NCI-H2196 treated with DMSO at 0.1 percent for 48 hours (cell line): ENCODE results near the gene LRRC10.
"Not testable (repeated sequence)": the region's sequence is repeated elsewhere in the genome, so short reads cannot be mapped to it uniquely, and the experiment has no call there.

Experiments
- DNase-seq: peaks from one replicate; lab custom pipeline; 2025; ENCODE audit not compliant: unreplicated experiment; lab: John Stamatoyannopoulos, UW

Gene LRRC10

DNA sequence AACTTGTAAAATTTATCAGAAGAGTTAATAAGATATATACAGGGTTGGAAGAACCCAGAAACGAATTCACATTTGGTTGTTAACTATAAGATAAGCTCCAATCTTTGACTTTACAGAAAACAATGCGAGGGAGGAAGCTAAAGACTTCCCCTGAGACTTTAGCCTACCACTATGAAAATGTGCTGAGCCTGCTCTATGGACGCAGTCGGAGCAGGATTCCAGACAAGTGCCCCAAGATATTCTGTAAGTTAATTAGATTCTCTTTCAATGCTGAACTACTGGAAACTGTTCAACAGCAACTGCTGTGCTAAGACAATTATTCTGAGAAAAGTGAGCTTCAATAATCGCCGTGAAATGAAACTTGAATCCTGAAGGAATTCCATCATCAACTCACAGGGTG, 8.3 kb upstream of the LRRC10 start:
- no peak for DNase-seq

DNA sequence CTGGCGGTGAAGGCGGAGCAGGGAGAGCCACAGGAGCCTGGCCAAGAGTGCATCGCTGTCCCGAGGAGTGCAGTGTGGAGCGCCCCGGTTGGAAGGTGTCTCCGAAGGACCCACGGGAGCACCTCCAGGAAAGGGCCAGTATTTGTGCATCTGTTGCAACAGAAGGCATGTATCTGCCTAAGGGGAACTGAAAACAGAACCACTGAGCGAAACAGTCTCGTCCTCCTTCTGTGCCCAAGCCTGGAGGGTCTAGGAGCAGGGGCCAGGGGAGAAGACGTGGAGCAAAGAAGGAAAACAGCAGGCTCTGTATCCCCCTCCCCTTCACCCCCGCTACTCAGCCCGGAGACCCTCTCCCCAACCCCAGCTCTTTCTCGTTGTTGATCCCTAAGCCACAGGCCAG, 5.3 kb upstream of the LRRC10 start:
- no peak for DNase-seq

DNA sequence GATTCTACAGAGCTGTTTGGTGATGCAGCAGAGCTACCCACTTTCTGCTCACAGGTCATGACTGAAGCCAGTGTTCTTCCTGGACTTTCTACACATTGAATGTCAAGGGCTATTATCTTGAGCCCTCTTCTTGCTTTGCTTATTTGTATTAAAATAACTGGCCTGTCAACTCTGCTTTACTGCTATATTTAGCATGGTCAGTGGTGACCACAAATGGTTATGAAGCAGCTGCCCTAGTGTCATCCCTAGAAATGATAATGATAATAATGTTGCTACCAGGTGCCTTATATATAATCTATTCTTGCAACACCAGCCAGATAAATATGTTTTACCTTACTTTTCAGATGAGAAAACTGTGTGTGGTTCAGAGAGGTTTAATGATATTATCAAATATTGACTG, 2.6 kb upstream of the LRRC10 start:
- no peak for DNase-seq

DNA sequence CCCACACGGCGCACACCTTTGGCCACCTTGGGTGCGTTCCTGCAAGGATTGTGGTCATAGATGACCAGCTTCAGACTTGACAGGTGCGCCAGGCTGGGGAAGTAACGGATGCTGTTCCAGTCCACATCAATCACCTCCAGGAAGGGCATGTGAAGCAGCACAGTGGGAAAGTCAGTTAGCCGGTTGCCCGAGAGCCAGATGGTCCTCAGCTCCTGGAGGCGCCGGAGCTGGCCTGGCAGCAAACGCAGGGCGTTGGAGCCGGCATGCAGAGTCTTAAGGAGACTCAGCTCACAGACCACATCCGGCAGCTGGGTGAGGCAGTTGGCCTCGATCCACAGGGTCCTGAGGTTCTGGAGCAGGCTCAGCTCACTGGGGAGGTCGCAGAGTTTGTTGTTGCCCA, 581 bp downstream of the LRRC10 start:
- no peak for DNase-seq

DNA sequence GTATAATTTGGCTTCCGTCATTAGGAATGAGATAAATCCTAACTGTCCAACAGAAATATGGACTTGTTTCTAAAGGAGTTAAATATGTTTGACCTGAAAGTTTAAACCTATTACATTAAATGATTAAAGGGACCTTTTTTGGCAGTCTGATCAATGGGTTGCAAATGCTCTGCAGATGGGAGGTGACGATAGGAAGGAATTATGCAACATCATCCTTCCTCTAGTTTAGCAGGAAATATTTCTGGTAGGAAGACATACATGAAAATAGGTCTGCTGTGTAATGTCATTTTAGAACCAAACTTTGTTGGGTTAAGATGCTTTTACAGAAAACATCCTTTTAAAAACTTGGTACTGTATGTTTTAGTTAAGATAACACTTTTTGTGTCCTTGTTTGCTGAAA, 2.6 kb downstream of the LRRC10 start:
- DNase-seq, result no peak

DNA sequence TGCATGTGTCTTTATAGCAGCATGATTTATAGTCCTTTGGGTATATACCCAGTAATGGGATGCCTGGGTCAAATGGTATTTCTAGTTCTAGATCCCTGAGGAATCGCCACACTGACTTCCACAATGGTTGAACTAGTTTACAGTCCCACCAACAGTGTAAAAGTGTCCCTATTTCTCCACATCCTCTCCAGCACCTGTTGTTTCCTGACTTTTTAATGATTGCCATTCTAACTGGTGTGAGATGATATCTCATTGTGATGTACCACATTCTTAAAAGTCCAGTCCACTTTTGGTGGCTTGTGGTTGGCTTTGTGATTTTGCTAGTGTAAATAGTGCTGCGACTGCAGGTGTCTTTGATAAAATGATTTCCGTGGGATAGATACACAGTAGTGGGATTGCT, 6.4 kb downstream of the LRRC10 start:
- DNase-seq, result not testable (repeated sequence)

DNA sequence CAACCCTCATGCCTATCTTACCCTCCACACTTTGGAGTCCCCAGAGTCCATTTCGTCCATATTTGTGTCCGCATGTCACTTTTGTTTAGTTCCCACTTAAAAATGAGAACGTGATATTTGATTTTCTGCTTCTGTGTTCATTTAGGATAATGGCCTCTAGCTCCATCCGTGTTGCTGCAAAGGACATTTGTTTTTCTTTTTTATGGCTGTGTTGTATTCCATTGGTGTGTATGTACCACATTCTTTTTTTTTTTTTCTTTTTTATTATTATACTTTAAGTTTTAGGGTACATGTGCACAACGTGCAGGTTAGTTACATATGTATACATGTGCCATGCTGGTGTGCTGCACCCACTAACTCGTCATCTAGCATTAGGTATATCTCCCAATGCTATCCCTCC, 7.2 kb downstream of the LRRC10 start:
- not testable (repeated sequence) for DNase-seq

DNA sequence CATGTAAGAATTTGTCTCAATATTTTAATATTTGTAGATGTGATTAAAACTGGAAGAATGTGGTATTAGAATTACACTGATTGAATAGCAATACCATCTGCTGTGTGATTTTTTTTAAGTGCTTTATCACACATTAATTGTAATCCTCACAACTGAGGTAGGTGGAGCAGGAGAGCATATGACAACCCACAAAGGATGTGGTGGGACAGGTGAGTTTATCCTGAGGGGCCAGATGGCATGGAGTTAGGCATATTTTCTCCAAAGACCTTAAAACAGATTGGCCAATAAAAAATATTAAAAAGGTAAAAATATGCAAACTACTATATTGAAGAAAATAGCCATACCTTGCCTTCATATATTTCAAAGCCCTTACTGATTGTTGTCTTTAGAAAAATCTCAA, 7.8 kb downstream of the LRRC10 start:
- no peak for DNase-seq

DNA sequence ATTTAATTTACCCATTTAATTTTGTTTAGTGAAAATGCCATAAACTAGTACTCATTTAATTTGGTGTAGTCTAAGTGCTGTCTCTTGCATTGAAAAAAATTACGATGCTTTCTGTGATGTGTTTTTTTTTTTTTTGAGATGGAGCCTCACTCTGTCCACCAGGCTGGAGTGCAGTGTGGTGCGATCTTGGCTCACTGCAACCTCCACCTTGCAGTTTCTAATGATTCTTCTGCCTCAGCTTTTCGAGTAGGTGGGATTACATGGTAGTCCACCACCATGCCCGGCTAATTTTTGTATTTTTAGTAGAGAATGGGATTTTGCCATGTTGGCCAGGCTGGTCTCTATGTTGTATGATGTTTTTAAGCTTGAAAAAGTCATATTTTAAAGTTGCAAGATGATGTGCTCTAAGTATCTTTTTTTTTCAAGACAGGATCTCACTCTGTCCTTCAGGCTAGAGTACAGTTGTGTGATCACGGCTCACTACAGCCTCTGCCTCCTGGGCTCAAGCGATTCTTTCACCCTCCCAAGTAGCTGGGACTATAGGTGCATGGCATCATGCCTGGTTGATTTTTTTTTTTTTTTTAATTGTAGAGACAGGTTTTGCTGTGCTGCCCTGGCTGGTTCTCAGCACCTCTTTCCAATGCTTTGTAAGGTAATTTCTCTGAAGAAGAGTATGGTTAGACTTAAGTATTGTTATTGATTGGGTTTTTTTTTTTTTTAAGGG, 8.6 kb downstream of the LRRC10 start:
- no peak for DNase-seq

DNA sequence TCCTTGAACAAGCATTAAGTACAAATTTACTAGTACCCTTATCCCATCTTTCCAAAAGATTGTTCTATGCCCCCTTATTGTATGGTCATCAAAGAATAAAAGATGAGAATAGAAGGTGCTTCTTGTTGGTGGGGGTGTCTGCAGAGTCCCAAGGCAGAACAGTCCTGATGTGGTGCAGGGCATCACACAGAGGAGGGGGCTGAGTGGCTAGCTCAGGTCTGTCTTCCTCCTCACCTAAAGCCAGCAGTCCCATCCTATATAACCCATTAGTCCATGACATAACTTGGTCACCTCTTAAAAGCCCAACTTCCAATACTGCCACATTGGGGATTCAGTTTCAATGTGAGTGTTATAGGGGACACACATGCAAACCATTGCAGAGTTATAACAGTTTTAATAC, 9.9 kb downstream of the LRRC10 start:
- DNase-seq, result no peak

DNA sequence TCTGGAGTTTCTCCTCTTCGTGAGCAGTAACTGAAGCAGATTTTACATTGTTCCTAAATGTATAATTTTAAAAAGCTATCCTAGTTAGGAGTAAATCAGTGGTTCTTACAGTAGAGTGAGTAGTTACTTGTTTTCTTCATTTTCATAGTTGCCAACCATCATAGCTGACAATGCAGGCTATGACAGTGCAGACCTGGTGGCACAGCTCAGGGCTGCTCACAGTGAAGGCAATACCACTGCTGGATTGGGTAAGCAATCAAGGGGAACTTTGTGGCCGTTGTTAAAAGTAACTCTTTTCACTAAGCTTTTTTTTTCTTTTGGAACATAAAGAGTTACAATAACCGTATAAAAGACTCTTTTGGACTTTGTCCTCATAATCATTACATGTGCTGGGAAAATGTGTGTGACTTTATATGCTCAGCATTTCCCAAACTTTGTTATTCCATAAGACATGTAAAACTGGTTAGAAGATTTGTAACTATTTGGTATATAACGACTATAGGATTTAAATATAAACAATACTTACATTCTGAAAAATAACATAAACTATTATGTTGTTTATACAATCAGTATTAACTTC, 12.4 kb downstream of the LRRC10 start:
- DNase-seq, result no peak

DNA sequence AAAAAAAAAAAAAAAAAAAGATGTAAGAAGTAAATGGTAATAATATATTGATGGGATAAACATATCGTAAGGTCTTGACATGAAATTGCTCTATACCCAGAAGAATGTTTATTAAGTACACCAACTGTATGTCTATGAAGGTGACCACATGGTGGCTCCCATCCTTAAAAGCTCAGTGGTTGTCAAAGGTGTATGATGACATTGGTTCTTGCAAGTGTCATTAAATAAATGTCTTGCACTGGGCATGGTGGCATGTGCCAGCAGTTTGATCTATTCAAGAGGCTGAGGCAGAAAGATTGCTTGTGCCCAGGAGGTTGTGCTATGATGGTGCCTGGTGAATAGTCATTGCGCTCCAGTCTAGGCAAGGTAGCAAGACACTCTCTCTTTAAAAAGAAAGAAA, 15.0 kb downstream of the LRRC10 start:
- DNase-seq, result no peak

DNA sequence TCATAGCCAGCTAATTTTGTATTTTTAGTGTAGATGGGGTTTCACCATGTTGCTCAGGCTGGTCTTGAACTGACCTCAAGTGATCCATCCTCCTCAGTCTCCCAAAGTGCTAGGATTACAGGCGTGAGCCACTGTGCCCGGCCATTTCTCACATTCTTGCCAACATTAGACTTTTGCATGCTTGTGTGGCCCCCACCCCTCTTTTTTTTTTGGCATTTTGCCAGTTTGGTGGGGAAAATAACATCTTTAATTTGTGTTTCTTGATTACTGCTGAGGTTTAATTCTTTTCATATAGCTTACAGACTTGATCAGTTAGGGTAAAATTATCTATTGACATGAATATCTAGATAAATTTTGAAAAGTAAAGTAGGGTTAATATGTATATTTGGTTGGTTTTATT, 21.6 kb downstream of the LRRC10 start:
- no peak for DNase-seq

DNA sequence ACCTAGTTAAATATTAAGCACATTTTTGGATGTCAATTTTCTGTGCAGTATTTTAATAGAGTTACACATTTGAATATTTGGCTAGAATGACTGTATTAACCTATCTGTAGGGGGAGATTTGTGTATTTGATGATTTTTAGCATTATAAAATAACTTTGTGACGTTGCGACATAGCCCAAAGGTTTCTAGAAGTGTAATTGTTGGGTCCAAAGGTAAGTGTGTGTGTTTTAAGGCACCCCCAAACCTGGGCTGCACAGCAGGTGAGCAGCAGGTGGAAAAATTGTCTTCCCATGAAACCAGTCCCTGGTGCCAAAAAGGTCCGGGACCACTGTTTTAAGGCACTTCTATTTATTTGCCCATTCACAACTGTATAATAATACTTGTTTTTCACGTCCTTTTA, 22.2 kb downstream of the LRRC10 start:
- no peak for DNase-seq

DNA sequence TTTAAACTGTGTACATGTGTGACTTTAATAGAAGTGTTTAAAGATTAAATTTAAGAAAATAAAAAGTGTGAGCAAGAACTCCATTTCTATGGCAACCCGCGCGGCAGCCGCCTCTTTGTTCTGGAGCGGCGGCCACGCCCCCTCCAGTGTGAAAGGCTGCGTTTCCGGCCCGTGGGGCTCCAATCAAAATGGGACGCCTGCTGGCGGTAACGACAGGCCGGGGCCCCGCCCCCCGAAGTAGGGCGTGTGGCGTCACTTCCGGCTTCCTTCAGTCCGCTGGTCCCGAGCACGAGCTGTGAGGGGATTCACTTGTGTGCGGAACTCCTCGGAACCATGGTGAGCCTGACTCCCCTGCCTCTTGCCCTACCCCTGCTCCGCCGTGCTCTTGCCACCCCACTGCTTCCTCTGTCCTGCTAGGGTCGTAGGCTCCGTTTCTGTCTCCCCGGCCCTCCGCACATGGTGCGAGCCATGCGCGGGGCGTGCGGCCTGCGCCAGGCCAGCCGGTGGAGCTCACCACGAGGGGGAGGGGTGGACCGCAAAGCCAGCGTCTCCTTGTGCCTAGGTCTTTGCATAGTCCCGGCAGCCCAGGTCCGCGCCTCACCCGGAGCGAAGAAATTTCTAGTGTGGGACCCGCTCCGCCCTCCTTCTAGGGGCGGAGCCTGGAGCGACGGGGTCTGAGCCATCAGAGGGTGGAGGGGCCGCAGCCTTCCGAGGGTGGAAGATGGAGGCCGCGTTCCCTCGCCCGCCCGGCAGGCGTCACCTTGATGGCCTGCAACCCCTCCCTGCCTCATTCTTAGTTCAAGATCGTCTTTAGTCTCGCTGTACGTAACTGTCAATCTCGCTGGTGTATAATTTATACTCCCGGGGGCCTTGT, 25.3 kb downstream of the LRRC10 start, which contains the start of gene CCT2:
TSS of gene CCT2 (plus strand) at position 271 of the 874 bp plus-strand sequence. CDS start at position 334, 63 bp downstream.
- DNase-seq, result peak; percentile 98

DNA sequence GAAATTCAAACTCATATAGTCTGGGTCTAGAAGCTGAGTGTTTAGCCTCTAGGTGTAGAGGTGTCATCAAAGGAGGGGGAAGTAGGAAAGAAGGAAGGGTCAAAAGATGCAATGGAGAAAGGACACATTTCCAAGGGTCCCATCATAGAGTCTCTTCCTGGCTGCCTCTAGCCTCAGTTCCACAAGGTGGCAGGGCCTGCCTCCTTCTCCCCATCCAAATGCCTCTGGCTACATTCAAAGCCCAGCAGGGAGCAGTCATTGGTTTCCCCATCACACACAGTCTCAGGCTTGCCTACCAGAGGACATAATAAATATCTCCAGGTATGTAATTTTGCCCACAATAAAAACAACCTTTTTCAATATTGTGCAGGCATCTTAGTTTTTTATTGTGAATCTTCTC, 27.5 kb downstream of the LRRC10 start:
- no peak for DNase-seq

DNA sequence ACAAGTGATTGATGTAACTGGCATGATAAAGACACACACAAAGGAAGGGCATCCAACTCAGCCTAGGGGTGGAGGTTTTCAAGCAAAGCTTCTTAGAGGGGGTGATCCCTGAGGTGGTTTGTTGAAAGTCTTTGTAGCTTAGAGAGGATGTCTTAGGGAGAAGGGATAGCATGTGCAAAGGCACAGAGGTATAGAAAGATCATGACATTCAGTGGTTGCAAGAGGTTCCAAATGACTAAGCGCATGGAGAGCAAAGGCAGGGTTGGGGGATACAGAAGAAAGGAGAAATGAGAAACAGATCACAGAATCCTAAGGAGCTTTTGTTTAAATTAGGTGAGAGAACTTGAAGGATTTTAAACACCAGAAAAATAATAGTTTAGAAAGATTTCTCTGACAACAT, 30.6 kb downstream of the LRRC10 start:
- no peak for DNase-seq

DNA sequence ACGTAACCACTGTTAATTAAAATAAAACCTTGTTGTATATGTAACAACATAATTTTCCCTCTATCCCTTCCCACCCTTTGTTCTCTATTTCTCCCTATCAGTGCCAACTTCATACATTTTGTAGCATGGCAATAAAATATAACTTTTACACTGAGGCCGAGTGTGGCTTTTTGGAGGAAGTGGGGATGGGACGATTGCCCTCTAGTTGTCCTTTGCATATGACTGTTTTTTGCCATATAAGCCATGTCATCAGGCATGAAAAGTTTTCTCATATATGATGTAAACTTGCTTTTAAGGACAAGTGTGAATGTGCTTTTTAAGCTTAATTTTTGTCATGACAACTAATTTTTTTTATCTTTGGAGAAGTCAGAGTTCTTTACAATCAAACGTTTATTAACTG, 31.7 kb downstream of the LRRC10 start:
- no peak for DNase-seq

DNA sequence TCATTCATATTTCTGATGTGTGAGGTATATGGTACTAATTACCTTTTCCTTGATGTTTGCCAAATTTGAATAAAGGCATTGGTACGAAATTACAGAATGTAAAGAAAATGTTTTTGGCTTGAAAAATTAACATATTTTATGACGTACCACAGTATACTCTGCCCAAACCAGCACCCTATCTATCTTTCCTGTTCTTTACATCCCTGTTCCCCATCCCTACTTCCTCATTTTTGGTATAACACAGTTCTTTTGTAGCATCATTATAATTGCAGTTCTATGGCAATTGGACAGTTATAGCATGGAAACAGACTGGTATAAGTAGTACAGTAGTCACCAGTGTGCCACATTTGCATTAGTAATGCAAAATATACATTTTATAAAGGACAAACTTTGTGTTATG, 32.4 kb downstream of the LRRC10 start:
- no peak for DNase-seq

DNA sequence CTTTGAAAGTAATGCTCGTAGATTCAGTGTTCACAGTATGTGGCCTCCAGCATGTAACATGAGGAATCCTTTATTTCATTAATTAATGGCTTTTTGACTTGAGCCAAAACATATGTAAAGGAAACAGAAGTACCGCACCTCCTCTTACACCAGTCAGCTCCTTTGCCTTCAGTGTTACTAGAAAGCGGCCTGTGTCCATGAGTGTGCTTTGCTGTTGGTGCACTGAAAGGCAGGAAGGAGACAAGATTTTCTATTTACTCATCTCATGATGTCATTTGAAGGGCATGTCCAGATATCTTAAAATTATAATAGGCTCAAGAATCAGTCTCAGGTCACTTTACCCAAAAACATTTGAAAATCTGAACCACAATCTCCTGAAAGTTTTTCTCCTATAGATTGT, 35.4 kb downstream of the LRRC10 start:
- no peak for DNase-seq

DNA sequence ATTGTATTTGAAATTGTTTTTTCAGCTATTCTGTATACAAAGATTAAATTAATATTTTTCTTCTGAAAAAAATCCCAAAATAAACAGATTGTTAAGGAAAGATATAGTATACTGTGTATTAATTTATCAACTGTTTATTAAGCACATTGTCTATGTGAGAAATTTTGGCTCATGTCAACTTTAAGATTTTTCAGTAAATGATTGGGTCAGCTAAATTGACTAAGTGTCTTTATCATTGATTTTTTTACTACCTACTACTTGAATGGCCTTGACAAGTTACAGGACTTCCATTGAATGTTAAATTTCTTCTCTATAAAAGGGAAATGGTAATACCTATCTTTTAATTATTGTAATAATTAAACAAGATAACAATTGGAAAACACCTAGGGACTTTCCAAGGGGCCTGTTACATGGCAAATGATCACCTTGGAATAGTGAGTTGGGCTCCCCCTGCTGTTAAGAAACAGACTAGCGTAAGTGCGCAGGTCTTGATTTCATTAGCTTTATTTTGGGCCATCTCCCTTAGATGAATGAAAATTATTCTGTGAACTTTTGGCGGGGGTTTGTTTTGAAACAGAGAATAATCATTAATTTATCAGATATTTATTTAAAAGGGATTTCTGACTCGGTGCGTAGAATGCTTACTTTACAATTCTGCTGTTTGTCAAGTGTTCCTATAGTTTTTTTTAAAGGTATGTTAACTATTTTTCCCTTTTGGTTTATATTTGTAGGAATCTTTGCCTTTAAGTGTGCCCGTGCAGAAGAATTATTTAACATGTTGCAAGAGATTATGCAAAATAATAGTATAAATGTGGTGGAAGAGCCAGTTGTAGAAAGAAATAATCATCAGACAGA, 39.9 kb downstream of the LRRC10 start:
- peak; percentile 66 for DNase-seq
